HG03575 (cell line): Measurements from ENCODE around the gene RASGRP4.
"Not testable (repeated sequence)": the region's sequence is repeated elsewhere in the genome, so short reads cannot be mapped to it uniquely, and the experiment has no call there.

Experiments used
- ATAC-seq: cut with Tn5 transposase; IDR thresholded peaks from one replicate; pipeline ENCODE4 v1.9.1; 2021; ENCODE audit not compliant: unreplicated experiment, insufficient number of reproducible peaks, low FRiP score; ENCODE audit errors: extremely low read depth

Gene RASGRP4

DNA sequence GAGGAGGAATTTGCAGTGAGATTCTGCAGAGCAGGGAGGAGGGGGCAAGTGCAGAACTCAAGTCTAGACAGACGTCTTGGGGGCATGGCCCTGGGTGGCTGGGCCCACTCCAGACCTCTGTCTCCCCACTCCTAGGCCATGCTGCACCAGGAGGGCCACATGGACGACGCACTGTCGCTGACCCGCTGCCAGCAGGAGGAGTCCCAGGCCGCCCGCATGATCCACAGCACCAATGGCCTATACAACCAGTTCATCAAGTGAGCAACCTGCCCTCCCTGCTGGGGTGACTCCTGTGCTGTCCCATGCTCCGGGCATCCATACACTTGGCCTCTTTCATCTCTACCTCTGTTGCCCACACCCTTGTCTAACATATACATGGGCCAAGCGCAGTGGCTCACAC lies 25.6 kb upstream of the RASGRP4 start:
- ATAC-seq, result no peak

DNA sequence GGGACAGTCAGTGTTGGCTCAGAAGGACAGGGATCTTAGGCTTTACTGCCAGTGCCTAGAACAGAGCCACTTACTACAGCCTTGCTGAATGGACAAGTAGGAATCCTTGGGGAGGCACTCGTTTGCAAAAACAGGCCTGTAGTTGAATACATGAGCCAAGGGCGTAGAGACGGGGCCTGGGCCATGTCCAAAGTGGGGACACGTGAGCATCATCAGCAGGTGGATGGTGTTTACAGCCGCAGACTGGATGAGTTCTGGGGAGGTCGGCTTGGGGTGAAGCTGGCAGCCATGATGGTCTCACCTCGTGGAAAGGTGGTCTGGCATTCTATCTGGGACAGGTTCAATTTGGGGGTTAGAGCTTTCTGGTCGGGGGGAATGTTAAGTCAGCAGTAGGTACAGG lies 25.0 kb upstream of the RASGRP4 start:
- no peak for ATAC-seq

- no peak for ATAC-seq
Observed at GRCh38 chr19:38449518-38449917, 23.5 kb upstream of the RASGRP4 start.

GRCh38 chr19:38448225-38448624 lies 22.2 kb upstream of the RASGRP4 start:
- no peak for ATAC-seq

DNA sequence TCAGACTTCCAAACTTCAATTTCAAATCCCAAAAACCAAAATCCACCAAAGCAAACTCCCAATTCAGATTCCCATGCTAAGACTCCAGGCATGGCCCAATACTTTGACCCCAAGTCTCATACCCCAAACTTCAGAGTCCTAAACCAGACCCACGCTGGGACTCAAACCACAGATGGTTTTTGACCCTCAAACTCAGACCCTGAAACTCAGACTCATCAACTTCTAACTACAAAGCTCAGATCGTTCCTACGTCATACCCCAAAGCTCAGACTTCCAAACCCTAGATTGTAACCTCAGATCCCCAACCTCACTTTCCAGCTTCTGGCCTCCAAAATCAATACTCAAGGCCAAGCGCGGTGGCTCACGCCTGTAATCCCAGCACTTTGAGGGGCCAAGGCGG lies 19.3 kb upstream of the RASGRP4 start:
- no peak for ATAC-seq

DNA sequence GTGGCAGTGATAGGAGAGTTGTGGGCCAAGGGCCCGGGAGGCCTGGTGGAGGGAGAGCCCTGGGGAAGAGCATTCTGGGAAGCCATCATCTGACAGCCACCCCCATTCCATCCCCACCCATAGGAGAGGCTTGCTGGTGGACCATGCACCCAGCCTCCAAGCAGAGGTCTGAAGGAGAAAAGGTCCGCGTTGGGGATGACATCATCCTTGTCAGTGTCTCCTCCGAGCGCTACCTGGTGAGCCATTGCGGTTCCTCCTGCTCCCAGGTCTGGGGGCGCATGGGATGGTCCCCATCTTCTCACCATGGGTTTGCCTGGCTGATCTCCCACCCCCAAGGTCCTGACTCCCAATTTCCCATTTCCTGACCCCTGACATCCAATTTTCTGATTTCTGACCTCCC lies 18.0 kb upstream of the RASGRP4 start:
- no peak for ATAC-seq

DNA sequence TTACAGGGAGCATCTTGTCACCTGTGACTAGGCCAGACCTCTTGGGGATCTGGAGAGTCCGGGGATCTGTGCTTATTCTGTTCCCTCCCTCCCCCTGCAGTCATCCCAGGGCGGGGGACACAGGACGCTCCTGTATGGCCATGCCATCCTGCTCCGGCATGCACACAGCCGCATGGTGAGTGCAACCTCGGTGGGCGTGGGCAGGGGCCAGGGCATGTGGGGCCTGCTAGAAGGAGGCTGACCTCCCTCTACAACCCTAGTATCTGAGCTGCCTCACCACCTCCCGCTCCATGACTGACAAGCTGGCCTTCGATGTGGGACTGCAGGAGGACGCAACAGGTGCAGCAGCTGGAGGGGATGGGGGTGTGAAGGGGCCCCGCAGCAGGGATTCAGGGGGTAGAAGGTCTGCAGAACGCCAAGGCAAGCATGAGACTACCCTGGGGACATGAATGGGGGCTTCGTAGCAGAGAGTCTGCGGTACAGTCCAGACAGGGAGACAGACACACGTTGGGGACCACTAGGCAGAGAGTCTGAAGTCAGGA lies 17.5 kb upstream of the RASGRP4 start:
- no peak for ATAC-seq

- no peak for ATAC-seq
Observed at GRCh38 chr19:38442736-38443135, 16.7 kb upstream of the RASGRP4 start.

- no peak for ATAC-seq
Observed at GRCh38 chr19:38441657-38442348, 15.8 kb upstream of the RASGRP4 start.

GRCh38 chr19:38440592-38440991 lies 14.6 kb upstream of the RASGRP4 start:
- no peak for ATAC-seq

DNA sequence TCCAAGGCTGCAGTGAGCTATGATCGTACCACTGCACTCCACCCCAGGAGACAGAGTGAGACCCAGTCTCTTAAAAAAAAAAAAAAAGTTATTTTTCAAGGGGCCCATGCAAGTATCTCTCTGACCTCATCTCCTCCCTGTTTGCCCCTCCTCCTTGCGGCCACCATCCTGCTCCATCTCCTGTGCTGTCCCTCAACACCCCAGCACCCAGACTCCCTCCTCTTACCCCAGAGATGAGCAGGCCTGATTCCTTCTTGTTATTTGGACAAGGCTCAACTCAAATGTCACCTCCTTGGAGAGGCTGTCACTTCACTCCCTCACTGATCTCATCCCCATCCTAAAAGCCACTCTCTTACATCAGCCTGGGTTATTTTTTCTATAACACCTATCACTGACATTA lies 11.9 kb upstream of the RASGRP4 start:
- no peak for ATAC-seq

GRCh38 chr19:38437295-38437694 lies 11.3 kb upstream of the RASGRP4 start:
- ATAC-seq, result no peak

DNA sequence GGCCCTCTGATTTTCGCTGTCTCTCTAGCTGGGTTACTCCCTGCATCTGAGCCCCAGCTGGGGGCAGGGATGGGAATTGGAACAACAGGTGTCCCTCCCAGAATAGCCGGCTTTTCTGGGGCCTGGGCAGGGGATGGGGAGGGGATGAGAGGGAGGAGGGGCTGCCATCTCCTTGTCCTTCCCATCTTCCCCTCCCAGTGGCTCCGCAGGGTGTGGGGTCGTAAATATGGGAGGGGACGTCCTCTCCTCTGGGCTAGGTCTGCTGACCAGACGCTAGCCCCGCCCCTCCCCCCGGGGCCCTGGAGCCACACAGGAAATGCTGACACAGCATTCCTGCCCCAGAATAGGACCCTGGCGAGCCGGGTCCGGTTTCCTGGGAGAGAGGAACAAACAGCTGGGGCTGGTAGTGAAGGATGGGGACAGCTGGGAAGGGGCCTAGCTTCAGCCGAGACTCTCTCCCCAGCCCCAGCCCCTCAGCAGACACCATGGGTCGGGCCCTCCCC lies 8.6 kb upstream of the RASGRP4 start:
- ATAC-seq, result no peak

DNA sequence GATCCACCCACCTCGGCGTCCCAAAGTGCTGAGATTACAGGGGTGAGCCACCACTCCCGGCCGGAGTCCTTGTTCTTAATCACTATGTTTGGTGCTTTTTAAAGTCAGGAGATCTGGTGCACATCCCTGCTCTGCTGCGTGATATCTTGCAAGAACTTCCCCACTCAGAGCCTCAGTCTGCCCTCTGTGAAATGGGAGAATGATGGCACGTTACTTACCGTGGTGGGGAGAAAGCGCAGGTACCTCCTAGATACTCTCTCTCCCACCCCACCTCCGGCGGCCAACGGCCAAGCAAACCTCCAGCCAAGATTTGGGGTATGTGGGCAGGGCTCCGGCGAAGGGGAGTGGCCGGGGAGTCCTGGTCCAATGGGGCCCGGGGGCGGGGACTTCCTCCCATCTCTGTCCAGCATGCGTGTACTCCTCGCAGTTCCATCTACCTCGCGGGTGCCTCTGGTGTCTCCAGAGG lies 7.3 kb upstream of the RASGRP4 start, which contains the start of gene RYR1:
Gene RYR1, plus strand, starts transcription at position 424 of the 466 bp plus-strand sequence. CDS start 139 bp downstream, outside the sequence.
- no peak for ATAC-seq

DNA sequence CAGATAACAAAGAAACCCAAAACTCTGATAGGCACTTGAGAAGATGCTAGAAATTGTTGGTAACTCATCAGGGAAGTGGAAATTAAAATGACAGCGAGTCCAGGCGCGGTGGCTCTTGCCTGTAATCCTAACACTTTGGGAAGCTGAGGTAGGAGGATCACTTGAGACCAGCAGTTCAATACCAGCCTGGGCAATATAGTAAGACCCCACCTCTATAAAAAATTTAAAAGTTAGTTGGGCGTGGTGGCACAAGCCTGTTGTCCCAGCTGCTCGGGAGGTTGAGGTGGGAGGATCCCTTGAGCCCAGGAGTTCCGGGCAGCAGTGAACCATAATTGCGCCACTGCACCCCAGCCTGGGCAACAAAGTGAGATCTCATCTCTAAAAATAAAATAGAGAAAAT lies 4.9 kb upstream of the RASGRP4 start:
- no peak for ATAC-seq

GRCh38 chr19:38429811-38430156 lies 3.8 kb upstream of the RASGRP4 start:
- no peak for ATAC-seq

DNA sequence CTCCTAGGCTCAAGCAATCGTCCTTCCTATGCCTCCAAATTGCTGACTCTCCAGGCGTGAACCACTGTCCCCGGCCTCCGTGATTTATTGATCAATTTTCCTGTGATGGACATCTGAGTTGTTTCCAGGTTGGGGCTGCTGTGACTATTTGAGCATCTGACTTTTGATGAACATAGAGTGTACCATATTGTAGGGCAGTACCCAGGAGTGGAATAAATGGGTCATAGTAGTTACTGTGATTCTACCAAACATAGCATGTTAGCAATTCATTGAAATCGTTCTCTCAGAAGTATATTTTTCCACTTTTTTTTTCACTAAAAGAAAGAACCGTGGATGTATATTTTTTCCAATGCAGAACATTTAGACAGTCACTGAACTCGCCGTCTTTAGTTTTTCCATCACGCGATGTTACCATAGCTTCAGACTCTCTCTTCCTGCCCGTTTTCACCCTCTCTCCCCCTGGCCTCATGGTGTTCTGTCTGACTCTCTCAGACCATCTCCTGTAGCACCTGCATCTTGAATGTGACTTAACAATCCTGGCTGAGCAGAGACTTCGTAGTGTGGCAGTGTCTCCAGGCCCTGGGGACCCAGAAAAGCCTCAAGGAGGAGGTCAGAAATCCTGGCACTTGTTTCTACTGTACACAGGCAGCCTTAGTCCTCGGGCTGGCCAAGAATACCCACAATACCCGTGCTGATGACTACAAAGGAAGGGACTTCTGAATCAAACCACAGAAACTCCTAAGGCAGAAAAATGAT lies 3.2 kb upstream of the RASGRP4 start:
- ATAC-seq, result no peak

GRCh38 chr19:38427035-38427677 lies 1.1 kb upstream of the RASGRP4 start:
- not testable (repeated sequence) for ATAC-seq

- ATAC-seq, result no peak
Observed at GRCh38 chr19:38425222-38425809, 703 bp downstream of the RASGRP4 start.
